Stimulated activated CD8-positive, alpha-beta memory T cell treated with anti-CD3 and anti-CD28 coated beads, Interleukin-7, amount 100 ng/mL, for 4 hours (primary cell): Measurements from ENCODE around the gene IQCM.

Experiments used
- DNase-seq, 2 donors: peaks; one replicate each; pipeline ENCODE4 v3.0.0-alpha.2; 2020; ENCODE audit warnings: low read depth in 2 of 2

The IQCM gene

DNA sequence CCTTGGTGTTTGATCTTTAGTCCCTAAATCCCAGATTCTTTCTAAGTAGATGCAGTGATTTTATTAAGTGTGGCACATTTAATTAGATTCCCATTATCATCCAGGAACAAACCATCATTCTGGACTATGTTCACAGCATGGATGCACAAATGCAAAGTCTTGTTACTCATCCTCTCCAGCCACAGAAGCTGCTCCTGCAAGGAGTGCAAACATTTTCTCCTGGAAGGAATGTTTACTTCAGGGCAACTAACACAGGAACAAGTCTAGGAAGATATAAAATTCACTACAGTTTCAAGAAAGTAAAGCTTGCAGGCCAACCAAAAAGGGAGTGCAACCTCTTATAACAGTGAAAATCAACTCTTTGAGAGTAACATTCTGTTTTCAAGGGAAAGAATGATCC is 106.0 kb downstream of the IQCM start:
- DNase-seq, result no peak

DNA sequence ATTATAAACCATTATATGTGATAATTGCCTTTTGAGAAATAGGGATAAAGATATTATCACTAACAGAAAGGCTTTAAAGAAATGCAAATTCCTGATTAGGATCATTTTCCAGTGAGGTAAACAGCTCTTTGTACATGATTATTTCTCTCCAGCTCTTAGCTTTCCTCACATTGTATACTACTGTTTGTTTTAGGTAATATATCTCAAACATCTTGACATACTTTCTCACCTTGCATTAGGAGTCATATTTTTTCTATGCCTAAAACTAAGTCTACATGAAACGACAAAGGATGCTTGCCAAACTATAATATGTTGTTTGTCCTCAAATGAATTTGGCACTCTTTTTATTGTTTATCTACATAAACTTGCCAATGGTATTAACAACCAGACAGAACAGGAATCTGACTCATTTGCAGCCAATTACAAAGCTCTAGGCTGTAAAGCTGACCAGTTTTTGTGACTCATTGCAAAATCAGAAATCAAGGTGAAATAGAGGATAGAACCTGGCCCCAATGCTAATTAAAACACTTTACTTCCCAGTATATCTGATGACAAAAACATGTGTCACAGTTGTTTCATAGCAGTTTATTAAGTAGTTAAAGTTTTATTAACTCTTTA is 107.0 kb downstream of the IQCM start:
- DNase-seq, result no peak

DNA sequence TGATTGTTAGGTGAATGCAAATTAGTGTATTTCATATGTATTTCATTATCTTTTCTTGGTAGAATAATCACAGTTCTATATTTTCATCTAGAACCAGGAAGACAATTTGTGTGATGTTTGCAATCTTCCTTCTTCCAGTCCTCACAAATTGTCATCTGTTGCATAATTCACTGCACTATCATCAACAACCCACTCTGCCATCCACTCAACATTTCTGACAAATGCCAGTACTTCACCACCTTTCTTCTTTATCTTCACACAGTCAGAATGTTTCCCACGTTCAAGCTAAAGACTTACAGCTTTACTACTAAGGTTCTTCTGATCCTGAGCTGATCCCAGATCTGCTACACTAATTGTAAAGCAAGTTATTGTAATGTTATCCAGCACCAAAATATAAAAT is 107.8 kb downstream of the IQCM start:
- no peak for DNase-seq

DNA sequence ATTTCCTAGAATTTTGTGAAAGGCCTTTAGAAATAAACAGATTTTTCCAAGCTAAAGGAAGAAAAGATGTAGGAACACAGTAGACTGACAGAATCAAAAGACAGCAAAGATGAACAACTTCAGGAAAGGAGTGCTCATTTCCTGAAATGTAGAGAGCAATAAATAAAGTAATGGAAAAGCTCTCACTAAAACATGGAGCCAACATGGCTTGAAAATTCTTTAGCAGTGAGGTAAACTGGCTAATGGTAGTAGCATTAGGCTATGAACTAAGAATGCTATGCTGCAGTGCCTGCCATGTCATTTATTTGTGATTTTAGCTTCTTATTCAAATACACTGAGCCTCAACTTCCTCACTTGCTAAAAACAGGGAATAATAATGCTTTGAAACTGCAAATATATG is 108.7 kb downstream of the IQCM start:
- no peak for DNase-seq

DNA sequence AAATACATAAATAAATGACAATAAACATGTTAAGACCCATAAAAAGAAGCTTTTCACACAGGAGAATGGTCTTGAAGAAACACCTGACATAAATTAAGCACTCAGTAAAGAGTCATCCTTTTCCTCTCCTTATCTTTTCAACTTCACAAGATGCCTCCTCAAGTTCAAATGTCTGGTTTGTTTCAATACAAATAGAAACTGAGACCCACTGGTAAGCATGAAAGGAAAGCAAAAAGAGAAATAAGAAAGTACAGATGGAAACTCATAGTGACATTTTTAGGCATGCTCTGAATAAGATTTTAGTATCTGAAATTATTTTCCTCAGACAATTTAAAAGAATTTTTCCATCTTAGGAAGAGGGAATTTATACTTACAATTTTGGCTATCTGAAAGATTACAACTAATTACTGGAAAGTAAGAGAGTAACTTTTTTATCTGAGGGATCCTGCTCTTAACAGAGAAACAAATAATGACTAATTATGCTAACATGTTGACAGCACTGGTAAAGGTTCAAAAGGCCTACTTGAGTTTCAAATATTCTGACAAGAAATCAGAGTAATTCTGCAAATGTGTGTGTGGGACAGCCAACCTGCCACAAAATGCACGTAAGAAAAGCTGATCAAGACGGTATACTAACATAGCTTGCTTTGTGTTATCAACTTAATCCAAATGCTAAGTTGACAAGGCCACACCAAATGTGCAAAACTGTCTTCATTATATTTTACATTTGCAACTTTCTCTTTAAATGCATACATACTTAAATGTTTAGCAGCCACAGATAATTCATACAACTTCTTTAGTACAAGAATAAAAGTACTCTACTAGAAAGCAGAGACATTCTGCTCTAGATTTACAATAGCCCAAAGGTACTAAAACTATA is 113.0 kb downstream of the IQCM start:
- DNase-seq, result no peak

DNA sequence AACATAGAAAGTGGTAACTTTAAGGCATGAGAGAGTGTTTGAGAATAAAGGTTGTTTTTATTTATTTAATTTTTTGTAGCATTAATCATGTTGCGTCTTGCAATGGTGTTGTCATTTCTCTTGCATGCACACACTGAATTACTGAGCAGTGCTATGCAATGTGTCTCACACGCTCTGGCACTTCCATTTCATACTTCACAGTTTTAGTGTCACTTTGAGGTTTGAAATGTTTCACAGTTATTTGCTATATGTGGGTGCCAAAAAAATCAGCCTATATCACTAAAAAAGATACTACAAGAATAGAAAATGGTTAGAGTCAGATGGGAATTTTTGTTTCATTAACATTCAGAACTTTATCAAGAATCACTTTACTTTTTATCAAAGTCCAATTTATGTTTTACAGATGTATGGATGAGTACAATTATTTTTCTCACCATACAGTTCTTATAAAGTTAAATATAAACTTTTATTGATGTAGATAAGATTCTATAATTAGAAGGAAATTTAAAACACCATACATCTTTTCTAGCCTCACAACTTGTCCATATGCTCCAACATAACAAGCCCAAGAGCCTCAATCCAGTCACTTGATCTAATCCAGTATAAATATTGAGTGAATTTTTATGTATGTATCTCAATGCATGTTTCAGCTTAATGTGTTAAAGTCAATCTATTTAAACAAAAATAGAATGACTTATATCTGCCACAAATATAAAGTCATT is 114.0 kb downstream of the IQCM start:
- no peak for DNase-seq

DNA sequence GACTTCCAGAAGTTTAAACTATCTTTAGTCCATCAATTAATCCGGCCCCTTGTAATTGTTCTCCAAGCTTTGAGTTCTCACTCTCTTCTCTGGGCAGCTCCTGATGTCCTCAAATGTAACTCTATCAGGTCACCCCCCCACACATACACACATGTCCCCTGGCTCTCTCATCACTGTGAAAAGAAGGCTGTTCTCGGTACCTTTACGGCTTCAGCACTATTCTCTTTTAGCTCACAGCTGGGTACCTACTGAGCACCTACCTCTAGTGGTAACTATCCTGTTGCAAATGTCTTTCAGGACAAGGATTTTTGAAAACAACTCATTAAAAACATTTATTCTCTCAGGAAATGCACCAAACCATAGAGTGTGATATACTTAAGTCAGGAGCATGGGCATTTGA is 115.4 kb downstream of the IQCM start:
- no peak for DNase-seq

DNA sequence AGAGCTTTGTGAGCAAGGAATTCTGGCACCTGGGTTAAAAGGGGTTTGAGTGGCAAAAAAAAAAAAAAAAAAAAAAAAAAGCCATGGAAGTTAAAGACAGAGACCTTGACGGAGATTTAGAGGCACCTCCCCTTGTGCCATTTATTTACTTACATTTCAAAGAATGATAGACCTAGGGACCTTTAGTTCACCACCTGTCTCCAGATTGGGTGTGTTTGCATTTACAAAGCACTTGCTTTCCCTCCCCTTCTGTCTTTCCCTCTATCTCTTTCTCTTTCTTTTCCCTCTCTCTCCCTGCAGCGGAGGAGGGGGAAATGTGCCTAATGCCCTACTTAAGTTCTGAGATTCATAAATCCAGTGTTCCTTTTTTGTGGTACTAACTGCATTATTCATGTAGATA is 116.0 kb downstream of the IQCM start:
- no peak for DNase-seq

DNA sequence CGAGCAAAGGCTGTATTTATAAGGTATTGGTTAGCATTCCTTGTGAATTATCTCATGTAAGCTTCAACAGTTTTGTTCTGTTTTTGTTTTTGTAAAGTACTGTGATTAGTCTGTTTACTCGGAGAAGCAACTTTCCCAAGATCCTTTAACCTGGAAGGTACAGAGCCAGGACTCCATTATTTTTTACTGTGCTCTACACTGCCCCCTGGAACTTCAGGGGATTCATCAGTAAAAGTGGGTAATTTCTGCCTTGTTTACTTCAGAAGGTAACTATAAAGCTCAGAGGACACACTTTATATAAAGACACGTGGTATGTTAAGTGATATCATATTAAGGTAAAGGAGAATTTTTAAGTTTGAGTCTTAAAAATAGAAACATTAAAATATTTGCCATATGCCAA is 124.9 kb downstream of the IQCM start:
- no peak for DNase-seq

DNA sequence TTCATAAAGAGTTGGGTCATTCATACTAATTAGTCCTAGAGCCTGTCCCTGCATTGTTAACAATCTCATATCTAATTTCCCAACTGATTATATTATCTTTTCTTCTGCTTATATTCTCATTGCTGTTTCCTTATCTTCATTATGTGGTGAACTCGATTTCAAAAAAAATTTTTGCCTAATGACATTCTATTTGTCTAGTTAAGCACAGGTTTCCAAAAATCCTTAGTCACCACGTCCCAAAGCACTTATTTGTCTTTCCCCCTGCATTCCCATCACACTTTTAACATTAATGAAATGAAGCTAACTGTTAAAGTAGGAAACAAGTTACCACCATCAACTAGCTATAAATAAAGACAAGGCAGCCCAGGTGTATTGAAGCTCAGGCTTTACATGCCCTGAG is 131.1 kb downstream of the IQCM start:
- no peak for DNase-seq

DNA sequence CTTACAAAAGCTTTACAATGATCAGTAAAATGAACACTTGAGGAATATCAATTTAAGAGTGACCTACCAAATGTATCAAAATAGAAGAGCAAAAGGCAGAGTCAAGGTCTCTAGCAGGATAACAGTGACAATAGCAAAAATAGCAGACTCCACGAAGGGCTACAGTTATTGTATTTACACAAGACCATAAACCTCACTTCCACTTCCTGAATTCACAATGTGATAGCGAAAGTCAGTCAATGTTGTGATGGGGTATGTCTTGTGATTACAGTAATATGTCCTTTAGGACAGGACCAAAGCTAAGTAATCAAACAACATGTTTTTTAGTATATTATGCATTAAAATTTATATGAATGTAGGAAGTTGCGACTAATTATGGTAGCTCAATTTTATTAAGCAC is 139.6 kb downstream of the IQCM start:
- no peak for DNase-seq

DNA sequence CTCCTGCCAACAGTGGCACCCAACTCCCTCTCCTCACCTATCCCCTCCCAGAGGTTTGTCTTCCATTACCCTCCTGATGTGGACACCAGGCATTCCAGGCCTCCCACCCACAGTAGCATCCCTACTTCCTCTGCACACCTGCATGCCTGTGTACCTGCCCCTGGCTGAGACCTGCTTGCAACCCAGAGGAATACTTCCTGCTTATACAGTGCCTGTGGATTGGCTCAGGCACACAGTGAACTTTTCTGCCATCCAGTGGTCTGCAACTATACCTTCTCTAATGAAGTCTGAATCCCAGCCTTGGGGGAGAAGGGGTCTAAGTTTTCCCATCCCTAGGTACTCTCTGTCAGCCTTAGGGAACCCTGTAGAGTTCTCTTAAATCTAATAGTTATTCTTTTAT is 169.9 kb downstream of the IQCM start:
- DNase-seq, result no peak

DNA sequence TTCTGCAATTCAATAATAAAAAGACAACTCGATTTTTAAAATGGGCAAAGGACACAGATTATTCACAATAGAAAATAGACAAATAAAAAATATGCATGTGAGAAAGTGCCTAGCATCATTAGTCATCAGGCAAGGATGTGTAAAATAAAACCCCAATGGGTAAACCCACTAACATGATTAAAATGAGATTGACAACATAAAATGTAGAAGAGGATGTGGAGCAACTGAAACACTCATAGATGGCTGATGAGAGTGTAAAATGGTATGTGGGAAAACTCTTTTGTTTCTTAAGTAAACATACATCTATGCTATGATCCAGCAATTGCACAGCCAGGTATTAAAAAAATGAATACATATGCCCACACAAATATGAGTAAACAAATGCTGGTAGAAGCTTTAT is 177.6 kb downstream of the IQCM start:
- no peak for DNase-seq

DNA sequence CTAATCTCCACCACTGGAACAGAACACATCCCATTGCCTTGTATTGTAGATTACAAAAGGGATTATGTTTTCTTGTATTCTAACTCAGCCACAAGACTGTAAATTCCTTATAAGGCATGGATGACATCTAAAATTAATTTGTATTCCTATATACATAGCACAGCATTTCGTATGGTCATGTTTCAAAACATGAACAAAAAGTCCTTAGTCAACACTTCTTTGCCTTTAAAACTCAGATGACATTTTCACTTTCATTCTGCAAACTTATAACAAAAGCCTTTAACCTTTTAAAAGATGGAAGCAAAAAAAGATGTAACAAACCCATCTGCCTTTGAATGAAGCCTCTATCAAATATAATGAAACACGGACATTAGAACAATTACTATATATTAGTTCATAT is 181.3 kb downstream of the IQCM start:
- no peak for DNase-seq

DNA sequence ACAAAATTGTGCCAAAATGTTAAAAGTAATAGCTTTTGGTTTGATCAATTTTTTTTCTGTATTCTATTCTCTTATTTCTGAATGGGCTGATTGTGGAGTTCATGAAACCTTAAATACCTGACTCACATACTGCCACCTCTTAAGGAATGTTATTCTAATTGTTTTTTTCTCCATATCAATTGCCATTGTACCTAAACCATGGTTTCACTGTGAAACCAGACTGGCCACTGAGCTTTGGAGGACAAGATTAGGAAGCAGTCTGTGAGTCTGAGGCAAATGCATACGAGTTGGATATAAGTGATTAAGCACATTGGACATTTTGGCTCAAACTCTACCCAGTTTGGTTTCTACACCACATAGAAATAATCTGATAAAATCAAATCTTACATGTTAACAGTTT is 184.0 kb downstream of the IQCM start:
- no peak for DNase-seq

DNA sequence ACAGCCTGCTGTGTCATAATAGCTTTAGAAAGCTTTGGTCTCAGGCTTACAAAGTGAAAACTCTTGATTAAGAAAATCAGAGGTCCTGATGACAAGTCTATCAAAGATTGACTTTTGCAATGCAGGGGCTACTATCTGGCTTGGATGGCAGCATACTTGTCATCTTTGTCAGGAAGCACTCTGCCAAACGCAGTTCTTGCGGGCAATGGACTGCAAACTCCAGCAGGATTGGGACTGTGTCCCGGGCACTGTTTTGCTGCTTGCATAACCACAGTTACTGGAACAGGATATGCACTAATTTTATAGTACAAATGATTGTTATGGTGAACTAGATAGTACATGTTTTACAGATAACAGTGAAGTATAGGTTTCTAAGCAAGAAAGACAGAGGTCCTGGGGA is 185.6 kb downstream of the IQCM start:
- DNase-seq, result no peak

DNA sequence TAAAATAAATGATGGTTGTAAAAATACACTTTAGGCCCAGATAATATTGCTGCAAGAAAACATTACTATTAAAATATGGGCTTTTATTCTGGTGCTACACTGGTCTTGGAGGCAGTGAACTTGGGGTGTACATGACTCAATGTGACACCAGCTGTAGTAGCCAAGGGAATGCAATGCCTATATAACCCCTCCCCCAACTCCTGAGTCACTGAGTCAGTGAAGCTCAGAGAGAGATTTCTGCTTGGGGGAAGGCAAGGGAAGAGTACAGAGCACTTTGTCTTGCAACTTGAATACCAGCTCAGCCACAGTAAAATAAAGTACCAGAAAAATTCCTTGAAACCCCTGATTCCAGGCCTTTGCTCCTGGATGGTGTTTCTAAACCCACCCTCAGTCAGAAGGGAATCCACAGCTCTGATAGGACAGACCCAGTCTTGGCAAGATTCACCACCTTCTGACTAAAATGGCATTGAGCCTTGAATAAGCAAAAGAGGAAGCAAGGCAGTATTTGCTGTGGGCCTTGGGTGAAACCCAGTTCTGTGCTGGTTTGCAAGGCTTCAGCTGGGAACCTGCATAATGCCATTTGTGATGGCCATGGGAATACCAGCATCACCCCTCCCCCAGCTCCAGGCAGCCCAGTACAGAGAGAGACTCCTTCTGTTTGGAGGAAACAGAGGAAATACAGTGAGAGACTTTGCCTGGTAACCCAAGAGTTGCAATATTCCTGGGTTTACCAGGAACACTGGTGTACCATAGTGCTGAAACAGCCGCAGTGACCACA is 209.9 kb downstream of the IQCM start:
- DNase-seq, result no peak

DNA sequence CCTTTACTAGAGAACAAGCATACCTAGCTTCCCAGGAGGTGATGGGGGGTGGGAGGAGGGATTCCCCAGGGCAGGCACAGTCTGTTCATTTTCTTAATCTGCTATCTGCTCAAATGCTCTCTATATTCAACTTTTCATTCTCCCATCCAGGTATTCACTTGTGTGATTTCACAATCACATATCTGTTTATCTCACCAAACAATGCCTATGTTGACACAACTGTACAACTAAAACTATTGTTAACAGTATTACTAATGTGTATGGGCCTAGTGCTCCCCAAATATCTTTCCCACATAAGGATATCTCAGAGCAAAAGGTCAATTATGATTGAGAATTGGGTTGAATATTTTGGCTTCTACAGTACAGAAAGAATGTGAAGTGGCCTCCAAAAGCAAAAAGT is 210.8 kb downstream of the IQCM start:
- no peak for DNase-seq

DNA sequence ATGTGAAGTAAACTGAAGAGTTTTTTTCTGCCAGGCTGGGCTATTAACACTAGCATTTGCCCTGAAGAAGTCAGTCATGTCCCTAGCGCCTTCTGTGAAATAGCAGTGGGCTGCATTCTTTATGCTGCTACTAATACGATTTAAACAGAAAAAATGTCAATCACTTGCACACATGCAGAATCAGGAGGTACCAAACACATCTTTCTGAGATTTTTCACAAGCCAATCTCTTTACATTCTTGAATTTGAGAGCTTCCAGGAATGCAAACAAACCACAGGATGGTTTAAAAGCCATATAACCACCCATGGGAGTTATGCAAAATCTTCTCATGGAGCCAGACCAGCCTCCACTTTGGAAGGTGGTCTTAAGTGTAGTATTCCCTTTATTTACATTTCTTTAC is 220.1 kb downstream of the IQCM start:
- no peak for DNase-seq

DNA sequence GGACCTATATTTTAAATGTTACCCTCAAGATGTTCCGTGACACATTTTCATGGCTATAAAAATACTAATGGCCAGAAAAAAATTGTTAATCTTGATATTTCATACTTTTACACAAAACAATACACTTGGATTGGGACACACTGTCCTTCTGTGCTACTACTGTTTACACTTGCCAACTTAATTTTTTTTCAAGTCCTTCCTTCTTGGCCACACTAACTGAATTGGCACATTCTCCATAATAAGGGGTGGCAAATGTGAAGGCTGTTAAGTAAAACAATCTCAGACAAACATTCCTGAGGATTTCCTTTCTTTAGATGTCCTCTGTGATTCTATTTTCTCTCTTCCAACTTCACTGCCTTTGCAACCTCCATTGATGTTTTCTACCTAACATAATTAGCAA is 225.8 kb downstream of the IQCM start:
- DNase-seq, result no peak

DNA sequence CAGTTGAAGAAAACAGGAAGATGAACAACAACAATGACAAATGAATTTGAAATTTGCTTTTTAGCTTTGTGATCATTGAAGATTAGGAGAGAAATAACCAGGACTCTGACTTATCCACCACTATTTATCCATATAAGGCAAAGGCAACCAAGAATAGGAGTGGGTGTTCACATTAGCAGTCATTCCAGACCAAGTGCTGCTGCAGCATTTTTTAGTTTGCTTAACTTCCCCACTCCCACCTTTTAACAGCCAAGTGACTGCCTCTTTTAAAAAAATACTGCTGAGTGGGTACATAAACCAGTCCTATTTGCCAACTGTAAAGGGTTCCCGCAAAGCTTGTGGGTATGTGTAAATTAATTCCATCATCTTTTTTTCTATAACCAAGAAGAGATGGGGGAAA is 230.9 kb downstream of the IQCM start:
- DNase-seq, result no peak

DNA sequence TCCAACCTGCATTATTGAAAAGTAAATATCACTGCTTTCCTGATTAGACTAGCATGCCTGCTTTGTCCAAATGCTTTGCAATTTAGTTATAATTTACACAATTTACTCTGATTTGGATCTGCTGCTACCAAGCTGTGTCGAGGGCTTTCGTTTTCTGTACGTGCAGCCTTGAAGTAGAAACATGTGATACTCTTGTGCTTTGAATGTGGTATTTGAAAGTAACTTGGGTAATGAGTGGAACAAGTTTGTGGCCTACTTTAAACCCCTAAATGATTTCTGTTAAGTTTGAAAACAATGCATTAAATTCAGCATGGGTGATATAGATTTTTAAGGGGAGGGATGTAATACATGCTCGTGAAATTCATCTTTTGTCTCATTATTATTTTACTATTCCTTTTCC is 240.7 kb downstream of the IQCM start:
- DNase-seq, result no peak
